Loucy (cell line): ENCODE measurements around the gene DESI2.

Source experiments
- EZH2phosphoT487 ChIP-seq: fragments of 200-600 bp; IDR thresholded peaks from 2 replicates; pipeline ENCODE4 v1.6.1; 2018; ENCODE audit warnings: antibody characterized with exemption, mild to moderate bottlenecking, moderate library complexity, borderline replicate concordance
- TF ChIP-seq, protein P1 (sequence below): fragments of 200-600 bp; sonication (generic); conservative IDR thresholded peaks from 2 replicates; pipeline ENCODE4 v1.5.1; 2014; ENCODE audit warnings: mild to moderate bottlenecking, antibody characterized with exemption, low read length

DNA sequence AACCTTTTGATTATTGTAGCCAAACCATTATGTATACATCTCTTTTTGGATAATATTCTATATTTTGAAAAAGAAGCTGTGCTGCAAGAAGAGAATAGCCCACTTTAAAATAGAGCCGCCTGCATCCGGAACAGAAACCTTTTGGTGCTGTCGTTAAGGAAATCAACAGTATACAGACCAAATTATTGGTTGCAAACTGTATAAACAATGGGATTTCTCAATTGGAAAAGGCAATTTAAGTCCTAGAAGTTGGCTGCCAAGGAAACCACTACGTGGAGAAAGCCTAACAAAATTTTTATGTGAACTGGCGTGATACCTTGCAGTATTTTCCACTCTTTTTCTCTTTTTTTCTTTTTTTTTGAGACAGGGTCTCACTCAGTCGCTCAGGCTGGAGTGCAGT, 25.8 kb downstream of the DESI2 start:
- TF ChIP-seq, protein P1, sequence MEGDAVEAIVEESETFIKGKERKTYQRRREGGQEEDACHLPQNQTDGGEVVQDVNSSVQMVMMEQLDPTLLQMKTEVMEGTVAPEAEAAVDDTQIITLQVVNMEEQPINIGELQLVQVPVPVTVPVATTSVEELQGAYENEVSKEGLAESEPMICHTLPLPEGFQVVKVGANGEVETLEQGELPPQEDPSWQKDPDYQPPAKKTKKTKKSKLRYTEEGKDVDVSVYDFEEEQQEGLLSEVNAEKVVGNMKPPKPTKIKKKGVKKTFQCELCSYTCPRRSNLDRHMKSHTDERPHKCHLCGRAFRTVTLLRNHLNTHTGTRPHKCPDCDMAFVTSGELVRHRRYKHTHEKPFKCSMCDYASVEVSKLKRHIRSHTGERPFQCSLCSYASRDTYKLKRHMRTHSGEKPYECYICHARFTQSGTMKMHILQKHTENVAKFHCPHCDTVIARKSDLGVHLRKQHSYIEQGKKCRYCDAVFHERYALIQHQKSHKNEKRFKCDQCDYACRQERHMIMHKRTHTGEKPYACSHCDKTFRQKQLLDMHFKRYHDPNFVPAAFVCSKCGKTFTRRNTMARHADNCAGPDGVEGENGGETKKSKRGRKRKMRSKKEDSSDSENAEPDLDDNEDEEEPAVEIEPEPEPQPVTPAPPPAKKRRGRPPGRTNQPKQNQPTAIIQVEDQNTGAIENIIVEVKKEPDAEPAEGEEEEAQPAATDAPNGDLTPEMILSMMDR = no peak
- TF ChIP-seq EZH2phosphoT487 = no peak
